ENCODE data around the gene KRT3. TPM values are rescaled to one million over a fixed set of nuclear protein-coding genes. Genes with fewer than 3 reads are reported as not detected.

KRT3 gene
- total and polyA plus RNA-seq, 8 donors: not detected

DNA sequence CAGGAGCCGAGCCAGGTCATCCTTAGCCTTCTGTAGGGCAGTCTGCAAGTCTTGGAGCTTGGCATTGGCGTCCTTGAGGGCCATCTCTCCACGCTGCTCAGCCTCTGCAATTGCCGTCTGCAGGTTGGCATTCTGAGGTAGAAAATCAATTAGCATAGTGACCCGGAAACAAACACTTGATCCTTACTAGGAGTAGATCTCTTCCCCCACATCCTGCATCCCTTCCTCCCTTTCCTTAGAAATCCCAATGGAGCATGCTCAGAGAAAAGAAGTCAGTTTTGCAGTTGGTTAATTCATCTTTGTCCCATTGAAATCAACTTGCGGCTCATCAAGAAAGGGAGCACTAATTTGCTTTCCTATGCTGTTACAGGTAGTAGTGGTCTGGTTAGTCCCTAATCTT is 24.8 kb downstream of the KRT3 start:
- H3K9me3 ChIP-seq: no peaks in the 10 kb centered on the region
- H3K27me3 ChIP-seq: no peaks in the 10 kb centered on the region
- TF ChIP-seq, protein P1, sequence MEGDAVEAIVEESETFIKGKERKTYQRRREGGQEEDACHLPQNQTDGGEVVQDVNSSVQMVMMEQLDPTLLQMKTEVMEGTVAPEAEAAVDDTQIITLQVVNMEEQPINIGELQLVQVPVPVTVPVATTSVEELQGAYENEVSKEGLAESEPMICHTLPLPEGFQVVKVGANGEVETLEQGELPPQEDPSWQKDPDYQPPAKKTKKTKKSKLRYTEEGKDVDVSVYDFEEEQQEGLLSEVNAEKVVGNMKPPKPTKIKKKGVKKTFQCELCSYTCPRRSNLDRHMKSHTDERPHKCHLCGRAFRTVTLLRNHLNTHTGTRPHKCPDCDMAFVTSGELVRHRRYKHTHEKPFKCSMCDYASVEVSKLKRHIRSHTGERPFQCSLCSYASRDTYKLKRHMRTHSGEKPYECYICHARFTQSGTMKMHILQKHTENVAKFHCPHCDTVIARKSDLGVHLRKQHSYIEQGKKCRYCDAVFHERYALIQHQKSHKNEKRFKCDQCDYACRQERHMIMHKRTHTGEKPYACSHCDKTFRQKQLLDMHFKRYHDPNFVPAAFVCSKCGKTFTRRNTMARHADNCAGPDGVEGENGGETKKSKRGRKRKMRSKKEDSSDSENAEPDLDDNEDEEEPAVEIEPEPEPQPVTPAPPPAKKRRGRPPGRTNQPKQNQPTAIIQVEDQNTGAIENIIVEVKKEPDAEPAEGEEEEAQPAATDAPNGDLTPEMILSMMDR (IDR thresholded peaks at IDR 0.05): no peak
- H3K36me3 ChIP-seq: no peaks in the 10 kb centered on the region
- ATAC-seq (no peak), DNase-seq (no peak), FAIRE-seq (no peak)
- 62 to 77% methylated on average over 6 of the region's 6 CpGs for WGBS, 2 donors
- intact Hi-C loops (cut with DNase I): no loop called here
- no peak overlapping the region for H3K4me3 ChIP-seq
- H3K4me1 ChIP-seq: no peaks in the 10 kb centered on the region
- no peak overlapping the region for H3K27ac ChIP-seq

DNA sequence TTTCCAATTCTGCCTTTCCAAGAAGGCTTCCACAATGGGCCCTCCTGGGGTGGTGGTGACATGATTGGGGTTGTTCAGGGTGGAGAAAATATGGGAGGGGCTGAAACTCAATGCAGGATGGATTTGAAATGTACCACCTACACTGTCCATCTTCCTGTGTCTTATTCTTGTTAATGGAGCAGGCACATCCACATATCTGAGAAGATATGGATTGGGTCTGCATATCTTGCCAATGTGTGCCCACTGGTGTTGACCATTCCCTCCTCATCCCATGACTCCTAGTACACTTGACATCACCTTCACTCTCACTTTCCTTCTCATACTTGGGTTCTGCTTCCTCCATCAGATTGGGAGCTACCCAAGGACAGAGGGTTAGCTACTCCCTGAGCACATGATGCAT is 26.0 kb downstream of the KRT3 start:
- Histone ChIP-seq H3K4me1 (no peaks in the 10 kb centered on the region), H3K36me3 (no peaks in the 10 kb centered on the region), H3K27me3 (no peaks in the 10 kb centered on the region), H3K9me3 (no peaks in the 10 kb centered on the region), H3K27ac (no peak overlapping the region), H3K4me3 (no peak overlapping the region)
- intact Hi-C loops (cut with DNase I): no loop called here
- TF ChIP-seq, protein P1 (IDR thresholded peaks at IDR 0.05): no peak
- ATAC-seq: no peak
- no peak for DNase-seq
- no peak for FAIRE-seq

DNA sequence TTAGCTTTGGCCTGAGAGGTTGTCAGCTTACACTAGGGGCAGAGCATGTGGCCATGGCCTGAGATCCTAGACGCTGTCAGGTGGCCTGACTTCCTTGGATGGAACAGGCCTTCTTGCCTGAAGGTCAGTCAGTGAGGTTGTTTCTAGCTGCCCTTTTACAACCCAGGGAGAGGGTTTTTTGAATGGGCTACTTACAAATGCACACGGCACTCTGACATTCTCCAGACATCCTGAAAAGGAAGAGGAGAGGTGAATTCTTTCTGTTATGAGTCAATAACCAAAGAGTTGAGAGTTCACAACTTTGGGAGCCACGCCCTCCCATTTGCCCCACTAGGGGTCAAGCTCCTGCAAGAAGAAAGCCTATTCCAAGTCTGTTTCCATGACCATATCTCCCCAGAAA is 26.6 kb downstream of the KRT3 start:
- TF ChIP-seq, protein P1 (IDR thresholded peaks at IDR 0.05): no peak
- Histone ChIP-seq H3K36me3 (no peaks in the 10 kb centered on the region), H3K27me3 (no peaks in the 10 kb centered on the region), H3K27ac (no peak overlapping the region), H3K4me3 (no peak overlapping the region), H3K4me1 (no peaks in the 10 kb centered on the region), H3K9me3 (no peaks in the 10 kb centered on the region)
- no peak for ATAC-seq
- intact Hi-C loops (cut with DNase I): no loop called here
- WGBS, 2 donors: 67 to 68% methylated on average over 3 of the region's 3 CpGs
- DNase-seq: no peak
- no peak for FAIRE-seq

DNA sequence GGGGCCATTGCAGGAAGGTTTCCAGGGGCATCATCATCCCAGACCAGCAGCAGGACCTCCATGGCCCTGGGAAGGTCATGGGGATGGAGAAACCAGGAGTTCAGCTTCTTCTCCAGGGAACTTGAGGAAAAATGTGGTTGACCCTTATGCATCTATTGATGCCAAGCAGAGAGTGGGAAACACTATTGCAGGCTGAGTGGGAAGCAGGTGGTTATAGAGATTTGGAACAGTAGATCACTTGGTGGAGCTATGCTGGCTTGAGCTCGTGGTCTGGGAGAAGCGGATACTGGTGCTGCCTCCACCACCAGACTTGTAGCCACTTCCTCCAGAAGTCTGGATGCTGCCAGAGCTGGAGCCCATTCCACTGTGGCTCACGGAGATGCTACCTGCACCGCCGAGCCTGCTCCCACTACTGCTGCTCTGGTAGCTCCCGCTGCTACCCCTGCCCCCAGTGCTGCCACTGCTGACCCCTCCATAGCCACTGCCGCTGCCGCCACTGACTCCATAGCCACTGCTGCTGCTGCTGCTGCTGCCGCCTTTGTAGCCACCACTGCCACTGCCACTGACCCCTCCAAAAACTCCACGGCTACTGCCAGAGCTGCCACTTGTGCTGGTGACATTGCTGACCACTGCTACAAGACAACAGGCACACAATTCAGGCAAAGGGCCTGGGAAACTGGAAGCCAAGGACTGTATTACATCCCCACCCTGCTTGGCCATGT is 27.3 kb downstream of the KRT3 start:
- FAIRE-seq: no peak
- Histone ChIP-seq H3K27me3 (no peaks in the 10 kb centered on the region), H3K4me3 (no peak overlapping the region), H3K4me1 (no peaks in the 10 kb centered on the region), H3K27ac (no peak overlapping the region), H3K9me3 (no peaks in the 10 kb centered on the region), H3K36me3 (no peaks in the 10 kb centered on the region)
- intact Hi-C loops (cut with DNase I): no loop called here
- no peak for DNase-seq
- no peak for ATAC-seq
- TF ChIP-seq, protein P1 (IDR thresholded peaks at IDR 0.05): no peak
- WGBS, 2 donors: 78 to 87% methylated on average over 10 of the region's 10 CpGs

DNA sequence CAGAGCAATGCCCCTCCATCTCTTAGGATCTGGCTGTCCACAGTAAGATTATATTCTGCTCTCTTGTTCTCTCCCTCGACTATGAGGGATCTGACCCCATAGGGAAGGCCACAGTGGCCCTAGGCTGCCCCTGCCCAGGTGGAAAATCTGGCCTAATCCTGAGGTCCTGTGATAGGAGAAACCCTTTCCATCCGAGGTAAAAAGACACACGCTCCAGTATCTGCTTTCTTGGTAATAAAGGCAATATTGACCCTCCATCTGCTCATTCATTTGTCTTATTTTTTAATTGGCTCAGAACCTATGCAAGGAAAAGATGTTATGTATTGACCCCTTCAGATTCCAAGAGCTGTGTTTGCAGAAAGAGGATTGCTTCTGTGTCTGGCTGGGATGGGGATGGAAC is 28.5 kb downstream of the KRT3 start:
- H3K9me3 ChIP-seq: no peaks in the 10 kb centered on the region
- no peak for DNase-seq
- WGBS, 2 donors: 33% methylated on average over 3 of the region's 3 CpGs
- H3K4me1 ChIP-seq: no peaks in the 10 kb centered on the region
- no peak overlapping the region for H3K27ac ChIP-seq
- no peak overlapping the region for H3K4me3 ChIP-seq
- no peaks in the 10 kb centered on the region for H3K27me3 ChIP-seq
- H3K36me3 ChIP-seq: no peaks in the 10 kb centered on the region
- intact Hi-C loops (cut with DNase I): no loop called here
- no peak for ATAC-seq
- no peak for FAIRE-seq
- TF ChIP-seq, protein P1 (IDR thresholded peaks at IDR 0.05): no peak

Data from pancreas (tissue), 10 donors.